Effector CD8-positive, alpha-beta T cell (primary cell): ENCODE measurements around the gene RHBDL3.
"Not testable (repeated sequence)": the region's sequence is repeated elsewhere in the genome, so short reads cannot be mapped to it uniquely, and the experiment has no call there.

Experiments used
- DNase-seq: peaks from one replicate; lab custom pipeline; 2025; lab: John Stamatoyannopoulos, UW
- total RNA-seq, 4 experiments: gene quantifications; one replicate each; lab custom pipeline; 2026; lab: John Stamatoyannopoulos, UW

RHBDL3 gene, protein sequence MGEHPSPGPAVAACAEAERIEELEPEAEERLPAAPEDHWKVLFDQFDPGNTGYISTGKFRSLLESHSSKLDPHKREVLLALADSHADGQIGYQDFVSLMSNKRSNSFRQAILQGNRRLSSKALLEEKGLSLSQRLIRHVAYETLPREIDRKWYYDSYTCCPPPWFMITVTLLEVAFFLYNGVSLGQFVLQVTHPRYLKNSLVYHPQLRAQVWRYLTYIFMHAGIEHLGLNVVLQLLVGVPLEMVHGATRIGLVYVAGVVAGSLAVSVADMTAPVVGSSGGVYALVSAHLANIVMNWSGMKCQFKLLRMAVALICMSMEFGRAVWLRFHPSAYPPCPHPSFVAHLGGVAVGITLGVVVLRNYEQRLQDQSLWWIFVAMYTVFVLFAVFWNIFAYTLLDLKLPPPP
- total RNA-seq = 0 to 0.71 (median 0.19) reads per million in 4 experiments

DNA sequence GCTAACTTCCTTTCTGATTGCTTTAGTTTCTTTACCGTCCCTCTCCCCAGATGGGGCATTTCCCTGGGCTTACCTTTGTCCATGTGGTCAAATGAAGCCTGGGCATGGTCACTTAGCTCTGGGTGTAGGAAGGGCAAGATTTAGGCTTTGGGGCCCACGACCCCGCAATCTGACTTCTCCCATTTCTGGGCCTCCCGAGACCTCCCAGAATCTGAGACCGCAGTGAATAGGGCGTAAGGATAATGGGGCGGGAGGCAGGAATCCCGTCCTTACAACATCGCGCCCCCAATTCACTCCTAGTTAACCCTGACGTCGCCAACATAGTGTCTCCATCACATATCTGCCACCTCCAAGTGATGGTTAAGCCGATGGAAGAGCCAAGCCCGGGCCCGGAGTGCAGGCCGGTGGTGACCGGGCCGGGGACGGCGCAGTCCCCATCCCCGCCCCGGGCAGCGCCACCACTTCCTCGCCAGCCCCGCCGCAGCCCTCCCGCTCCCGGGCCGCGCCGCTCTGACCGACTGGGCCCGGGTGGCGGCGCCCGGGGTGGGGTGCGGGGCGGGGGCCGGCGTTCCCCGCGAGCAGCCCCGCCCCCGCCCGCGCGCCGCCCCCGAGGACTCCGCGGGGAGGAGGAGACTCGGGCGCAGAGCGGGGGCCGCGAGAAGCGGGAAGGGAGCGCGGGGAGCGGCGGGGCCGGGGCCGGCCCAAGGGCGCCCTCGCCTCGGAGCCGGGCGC lies at the start of gene RHBDL3:
Gene RHBDL3, plus strand, starts transcription at position 641 of the 732 bp plus-strand sequence. CDS start 358 bp downstream, outside the sequence.
- DNase-seq = no peak

DNA sequence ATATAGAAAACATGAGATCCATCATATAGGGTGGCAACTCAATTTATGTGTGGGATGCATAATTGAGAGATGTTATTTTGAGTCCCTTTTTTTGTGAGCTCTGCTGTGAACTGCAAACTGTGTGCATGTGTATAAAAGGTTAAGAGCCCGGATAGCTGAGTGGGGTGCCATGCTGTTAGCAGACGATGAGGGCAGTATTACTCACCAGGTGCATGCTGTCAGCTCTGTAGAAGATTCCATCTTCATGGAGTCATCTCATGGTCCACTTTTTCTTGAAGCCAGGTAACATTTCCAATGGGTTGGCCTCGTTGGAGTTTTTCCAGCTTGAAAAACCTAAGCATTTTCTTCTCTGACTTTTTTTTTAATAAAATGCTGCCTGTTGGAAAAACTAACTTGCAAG lies 43.0 kb upstream of the RHBDL3 start:
- no peak for DNase-seq

DNA sequence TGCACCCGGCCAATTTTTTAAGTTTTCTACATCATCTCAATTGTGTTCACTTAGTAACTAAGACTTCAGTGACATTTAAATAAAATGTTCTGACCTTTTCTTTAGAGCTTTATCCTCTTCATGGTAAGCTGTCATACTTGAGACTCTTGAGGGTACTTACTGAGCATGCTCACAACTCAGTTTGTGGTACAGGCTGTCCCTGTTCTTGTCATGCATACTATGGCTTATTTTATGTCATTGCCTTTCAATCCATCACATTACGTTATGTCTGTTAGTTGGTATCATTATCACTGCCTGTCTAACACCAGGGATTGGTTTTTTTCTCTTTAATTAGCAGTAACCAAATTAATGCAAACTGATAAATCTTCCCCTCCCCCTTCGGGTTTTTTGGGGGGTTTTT lies 41.9 kb upstream of the RHBDL3 start:
- DNase-seq = no peak

DNA sequence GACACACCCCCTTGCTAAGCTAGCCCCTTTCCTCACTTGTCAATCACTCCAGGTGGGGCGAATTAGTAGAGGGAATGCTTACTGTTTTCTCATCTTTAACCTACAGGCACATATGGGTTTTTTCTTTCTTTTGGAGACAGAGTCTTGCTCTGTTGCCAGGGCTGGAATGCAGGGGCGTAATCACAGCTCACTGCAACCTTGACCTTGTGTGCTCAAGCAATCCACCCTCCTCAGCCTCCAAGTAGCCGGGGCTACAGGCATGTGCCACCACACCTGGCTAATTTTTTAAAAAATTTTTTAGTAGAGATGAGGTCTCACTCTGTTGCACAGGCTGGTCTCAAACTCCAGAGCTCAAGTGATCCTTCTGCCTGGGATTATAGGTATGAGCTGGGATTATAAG lies 38.7 kb upstream of the RHBDL3 start:
- DNase-seq = no peak

DNA sequence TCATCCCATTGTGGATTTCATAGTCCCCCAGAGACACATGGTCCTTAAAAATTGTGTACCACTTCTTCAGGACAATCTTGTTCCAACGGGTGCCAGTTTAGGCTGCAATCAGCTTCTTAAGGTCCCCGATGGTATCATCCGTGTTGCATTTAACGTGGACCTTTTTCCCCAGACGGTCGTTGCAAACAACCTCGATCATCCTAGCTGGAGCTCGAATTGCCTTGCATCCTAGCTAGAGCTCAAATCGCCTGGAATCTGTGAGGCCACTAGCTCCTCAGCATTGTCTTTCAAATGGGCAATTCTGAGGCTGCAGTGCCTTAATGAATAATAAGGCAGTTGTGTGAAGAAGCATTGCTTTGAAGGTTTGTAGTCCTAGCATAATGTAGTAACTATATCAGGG lies 37.7 kb upstream of the RHBDL3 start:
- DNase-seq = no peak

DNA sequence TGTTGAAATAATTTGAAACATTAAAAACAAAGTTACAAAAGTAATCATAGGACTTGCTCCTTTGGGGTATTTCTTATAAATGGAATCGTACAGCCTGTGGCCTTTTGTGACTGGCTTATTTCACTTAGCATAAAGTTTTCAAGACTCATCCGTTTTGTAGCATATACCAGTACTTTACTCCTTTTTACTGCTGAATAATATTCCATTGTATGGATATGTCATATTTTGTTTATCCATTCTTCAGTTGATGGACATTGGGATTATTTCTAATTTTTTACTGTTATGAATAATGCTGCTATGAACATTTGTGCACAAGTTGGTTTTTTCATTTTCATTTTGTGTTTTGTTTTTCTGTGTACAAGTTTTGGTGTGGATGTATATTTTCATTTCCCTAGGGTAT lies 30.0 kb upstream of the RHBDL3 start:
- DNase-seq = no peak

DNA sequence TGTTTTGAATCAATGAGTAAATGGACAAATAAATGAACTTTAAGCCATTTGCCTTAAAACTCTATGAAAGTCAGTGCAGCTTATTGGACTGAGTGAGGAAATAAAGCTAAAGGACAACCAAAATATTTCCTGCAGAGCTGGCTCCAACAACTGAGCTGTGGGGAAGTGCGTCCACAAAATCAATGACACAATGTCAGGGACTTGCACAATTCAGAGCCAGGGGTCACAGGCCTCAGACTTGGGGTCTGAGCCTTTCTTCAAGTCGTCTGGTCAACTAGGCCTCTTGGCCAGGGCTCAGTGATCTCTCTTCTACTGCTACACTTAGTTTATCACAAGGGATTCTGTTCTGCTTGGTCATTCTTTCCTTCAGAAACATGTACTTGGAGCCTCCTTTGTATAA lies 26.2 kb upstream of the RHBDL3 start:
- no peak for DNase-seq

DNA sequence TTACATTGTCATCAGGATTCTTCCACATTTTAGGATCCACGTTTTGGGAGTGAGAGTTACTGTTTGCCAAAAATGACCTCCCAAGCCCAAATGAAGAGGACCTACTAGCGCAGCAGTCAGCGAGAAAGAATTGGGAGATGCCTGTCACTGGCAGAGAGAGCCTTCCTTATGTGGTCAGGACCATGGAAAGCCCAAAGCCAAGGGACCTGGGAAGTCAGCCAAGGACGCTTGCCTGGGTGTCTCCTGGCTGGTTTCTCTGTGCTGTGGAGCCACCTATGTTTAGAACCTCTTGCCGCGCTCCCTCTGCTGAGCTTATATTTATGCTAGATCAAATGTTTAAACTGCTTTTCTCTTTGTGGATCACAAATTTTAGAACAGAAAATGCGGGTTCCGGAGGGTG lies 24.9 kb upstream of the RHBDL3 start:
- no peak for DNase-seq

DNA sequence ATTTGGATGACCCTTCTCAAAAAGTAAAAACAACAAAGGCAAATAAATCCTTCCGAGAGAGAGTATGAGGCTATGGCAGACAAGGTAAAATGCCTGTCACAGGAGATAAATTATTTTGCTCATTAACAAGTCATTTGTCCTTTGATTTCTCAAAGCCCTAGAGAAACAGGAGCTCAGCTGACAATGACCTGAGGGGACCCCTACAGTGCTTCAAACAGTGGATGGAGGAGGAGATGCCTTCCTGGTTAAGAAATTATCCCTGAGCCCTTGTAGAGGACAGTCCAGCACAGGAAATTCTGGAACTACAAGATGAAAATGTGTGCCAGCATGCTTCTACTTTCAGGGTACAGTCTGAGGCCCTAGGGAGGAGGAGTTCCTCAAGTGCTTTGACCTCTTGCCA lies 24.0 kb upstream of the RHBDL3 start:
- no peak for DNase-seq

DNA sequence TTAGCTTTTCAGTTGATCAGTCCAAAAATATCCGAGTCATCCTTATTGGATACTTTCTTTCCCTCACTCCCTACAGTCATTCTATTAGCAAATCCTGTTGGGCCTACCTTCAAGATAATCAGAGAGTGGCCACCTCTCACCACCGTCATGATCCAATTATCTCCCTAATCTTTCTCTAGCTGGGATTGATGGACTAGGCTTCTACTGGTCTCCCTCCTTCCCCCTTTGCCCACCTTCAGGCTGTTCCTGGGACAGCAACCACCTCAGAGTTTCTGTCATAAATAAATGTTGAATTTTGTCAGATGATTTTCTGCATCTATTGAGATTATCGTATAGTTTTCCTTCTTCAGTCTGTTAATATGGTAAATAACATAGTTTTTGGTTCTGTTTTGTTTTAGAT lies 16.2 kb upstream of the RHBDL3 start:
- no peak for DNase-seq

DNA sequence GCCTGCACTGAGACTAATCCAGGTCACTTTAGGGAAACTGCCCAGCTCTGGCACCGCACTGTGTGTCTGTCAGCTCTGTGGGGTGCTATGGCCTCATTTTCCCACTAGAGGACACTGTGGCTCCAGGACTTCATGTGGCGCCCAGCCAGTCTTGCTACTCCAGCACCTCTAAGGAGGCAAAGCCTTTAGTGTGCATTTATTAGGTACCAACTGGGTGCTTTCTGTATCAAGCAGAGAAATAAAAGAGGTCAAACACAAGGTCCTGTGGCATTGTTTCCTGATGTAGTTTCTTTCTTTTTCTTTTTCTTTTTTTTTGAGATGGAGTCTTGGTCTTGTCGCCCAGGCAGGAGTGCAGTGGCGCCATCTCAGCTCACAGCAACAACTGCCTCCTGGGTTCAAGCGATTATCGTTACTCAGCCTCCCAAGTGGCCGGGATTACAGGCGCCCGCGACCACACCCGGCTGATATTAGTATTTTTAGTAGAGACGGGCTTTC lies 12.5 kb upstream of the RHBDL3 start:
- DNase-seq = peak; percentile 5

DNA sequence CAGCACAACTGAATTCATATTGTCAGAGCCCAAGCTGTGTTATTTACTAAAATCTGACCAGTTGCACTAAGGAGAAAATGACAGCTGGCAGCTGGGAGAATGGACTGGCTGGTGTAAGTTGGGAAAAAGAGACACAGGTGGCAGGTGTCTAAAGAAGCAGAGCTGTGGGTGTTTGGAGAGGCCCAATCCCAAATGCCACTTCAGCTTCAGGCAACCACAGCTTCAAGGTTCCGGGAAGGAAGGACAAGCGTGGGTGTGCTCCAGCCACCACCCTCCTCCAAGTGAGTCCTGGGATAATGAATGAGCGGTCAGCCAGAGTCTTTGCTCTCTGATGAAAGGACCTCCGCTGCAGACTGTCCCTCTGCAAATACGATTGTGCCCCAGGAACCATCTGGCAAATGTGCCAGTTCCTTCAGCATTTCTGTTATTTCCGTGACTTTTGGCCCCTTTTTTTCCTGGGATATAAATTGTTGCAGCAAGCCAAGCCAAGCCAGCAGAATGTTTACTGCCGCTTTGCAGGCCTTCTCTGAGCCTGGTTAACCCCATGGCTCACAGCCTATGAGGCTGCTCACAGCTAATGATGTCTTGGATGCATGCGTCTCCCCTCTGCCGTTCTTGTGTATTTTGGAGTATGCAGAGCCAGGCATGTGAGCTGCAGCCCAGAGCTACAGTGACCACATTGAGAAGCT lies 9.5 kb upstream of the RHBDL3 start:
- DNase-seq = no peak

DNA sequence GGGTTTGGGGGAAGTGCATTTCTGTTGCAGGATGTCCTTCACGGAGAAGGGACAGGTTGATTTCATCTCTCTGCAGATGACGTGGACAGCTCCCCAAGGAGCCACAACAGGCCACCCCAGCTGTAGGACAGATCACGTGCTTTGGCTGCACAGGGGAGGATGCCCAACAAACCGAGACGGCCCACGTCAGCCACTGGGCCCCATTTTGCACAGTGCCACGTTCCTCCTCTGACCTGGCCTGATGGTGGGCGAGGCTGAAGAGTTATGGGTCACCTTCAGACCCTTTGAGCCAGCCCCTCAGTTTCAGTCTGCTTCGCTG lies 9.0 kb upstream of the RHBDL3 start:
- no peak for DNase-seq

DNA sequence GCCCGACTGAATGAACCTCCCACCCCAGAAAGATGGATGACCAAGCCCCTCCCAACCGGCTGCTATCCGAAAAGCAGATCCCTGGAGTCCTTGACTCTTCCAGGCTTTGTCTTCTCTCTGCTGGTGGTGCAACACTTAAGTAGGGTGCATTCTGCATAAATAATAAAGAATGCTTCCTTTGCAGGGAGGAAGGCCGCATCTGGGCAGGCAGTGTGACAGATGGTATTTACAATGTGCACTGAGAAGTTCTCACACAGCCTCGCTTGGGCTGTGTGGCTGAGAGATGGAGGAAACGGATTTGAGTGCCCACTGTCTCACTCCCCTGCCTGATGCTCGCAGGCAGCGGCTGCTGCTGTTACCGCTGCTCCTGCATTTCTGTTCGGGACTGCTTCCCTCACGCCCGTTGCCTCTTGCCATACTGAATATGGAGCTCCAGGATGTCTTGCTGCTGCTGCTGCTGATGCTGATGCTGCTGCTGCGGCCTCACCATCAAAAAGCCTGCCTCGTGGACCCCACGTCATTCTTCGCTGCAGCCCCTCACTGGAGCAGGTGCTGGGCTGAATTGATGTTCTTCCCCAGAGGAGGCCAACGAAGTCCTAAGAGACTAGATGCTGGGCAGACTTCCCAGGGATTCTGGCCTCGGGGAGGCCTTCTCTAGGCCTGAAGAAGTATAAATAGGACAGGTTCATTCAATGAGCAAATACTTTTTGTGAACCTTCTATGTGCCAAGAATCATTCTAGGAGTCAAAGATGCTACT lies 7.1 kb upstream of the RHBDL3 start:
- no peak for DNase-seq

DNA sequence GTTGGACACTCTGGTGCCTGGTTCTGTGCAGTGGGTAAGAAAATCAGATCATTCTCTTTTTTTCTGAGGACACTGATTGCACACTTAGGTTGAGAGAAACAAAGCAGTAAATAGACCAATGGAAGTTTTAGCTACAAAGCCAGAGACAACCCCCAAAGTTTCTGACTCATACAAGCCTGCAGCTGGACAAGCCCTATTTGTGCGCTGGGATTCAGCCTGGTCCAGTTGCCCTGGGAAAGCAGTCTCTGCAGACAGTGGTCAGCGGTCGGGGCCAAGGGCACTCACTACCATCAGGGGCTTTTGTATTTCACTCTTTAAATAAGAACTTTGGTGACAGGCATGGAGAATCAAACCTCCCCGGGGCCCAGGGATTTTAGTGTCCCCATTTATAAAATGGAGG lies 6.0 kb upstream of the RHBDL3 start:
- DNase-seq = no peak

DNA sequence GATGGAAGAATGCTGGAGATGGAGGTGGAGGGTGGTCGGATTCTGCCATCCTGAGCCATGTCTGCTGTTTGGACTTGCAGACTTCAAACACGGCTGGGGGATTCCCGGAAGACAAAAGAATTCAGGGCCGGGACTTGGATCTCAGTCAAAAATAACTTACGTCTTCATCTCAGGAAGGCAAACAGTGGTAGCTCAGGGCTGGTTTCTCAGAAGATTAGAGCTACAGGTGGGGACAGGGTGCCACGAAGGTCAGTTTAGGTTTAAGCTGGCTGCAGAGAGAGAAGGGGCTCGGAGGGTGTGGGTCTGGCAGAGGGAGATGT lies 4.3 kb upstream of the RHBDL3 start:
- no peak for DNase-seq

DNA sequence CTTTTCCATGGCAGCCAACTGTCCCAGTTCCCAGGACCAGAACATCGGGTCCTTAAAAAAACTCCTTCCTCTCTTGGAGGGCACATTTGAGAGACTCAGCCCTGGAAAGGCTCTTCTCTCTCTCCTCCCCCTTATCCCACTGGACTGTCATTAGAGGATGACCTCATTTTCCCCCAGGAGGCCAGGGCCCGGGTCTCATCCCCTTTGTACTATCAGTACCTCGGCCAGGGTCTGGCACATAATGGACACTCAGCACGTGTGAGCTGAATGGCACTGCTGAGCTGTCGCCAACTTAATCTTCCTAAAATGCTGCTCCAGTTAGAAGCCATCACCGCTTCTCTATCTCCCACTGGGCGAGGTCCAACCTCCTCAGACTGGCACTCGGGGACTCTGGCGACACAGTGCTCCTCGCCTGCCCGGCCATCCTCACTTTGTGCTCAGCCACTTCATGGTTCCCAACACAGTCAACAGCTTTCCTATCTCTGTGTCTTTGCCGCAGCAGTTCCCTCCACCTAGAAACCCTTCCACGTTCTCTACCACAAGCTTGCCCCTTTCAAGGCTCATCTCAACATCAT lies 3.6 kb upstream of the RHBDL3 start:
- no peak for DNase-seq

DNA sequence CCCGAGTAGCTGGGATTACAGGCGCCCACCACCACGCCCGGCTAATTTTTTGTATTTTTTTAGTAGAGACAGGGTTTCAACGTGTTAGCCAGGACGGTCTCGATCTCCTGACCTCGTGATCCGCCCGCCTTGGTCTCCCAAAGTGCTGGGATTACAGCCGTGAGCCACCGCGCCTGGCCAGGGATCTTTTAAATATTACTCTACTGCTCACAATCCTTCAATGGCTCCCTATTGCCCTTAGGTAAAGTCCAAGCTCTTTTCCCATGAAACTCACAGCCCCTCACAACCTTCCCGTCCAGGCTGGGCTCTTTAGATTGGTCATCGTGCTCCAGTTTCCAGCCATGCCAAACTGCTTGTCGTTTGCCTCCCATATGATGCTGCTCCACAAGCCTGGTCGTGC lies 2.1 kb upstream of the RHBDL3 start:
- DNase-seq = not testable (repeated sequence)

DNA sequence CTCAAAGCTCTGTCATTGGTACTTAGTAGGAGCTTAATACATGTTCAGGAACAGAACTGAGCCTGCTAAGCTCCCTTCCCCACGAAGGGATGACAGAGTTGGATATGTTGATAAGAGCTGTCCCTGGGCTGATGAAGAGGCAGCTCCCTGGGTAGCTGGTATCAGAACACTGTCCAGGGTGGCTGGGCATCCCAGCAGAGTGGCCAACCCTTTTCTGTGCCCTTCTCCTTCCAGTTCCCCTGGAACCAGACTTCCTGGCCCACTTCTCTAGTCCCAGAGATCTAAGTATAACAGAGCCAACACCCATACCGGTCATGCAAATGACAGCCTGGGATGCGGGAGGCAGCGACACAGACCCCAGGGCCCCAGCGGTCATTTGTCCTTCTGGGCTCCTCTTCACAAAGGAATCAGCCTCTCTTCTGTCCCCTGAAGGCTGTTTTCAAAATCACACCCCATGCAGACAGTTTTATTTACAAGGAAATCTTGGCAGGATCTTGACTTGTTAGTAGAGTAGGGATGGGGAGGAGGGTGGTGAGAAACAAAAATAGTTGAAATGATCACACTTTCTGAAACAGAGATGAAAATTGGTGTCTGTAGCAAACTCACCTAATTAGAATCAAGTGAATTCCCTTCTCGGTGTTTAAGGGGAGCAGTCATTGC lies 1.4 kb upstream of the RHBDL3 start:
- no peak for DNase-seq

DNA sequence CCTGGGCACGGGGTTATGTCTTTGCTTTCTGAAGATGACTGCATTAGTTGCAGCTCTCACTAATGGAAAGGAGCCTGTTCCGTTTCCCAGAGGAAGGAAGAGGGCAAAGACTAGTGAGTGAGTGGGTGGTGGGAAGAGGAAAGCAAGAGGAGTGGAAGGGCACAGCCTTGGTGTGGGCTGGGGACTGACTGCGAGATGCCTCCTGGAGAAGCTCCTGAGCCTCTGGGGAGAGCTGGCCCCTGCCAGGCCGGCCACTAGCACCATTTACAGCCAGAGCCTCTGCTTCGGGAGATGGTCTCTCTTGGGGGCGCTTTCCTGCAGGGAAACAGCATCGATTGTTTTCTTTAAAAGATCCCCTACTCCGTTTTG lies 825 bp upstream of the RHBDL3 start:
- no peak for DNase-seq

DNA sequence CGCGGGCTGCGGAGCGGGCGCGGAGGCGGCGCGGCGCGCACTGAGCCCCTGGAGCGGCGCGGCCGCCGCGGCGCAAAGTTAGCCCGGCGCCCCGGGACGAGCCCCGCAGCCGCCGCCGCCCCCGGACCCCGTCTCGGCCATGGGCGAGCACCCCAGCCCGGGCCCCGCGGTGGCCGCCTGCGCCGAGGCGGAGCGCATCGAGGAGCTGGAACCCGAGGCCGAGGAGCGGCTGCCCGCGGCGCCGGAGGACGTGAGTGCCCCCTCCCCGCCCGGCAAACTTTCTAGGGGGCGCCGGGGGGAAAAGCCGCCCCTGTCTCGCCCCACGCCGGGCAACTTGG lies 388 bp downstream of the RHBDL3 start:
- DNase-seq = no peak
